Keratinocyte (primary cell): ENCODE results near the gene CYP2R1. TPM values are rescaled to one million over a fixed set of nuclear protein-coding genes. Genes with fewer than 3 reads are reported as not detected.

Experiments
- DNase-seq: peaks from one replicate; pipeline ENCODE4 v3.0.0-alpha.2; 2011; ENCODE audit warnings: low read depth, missing footprints, low spot score
- FAIRE-seq: peaks from 2 replicates; lab custom pipeline; 2011; peaks lifted over from hg19 to GRCh38; lab: Jason Lieb, UNC
- H2AFZ ChIP-seq: 2 replicates; pipeline ENCODE4 v1.6.0; 2012; ENCODE audit warnings: low read length, control low read depth, inconsistent platforms; ENCODE audit not compliant: control insufficient read depth
- H3K27ac ChIP-seq: 2 replicates; pipeline ENCODE4 v1.5.1; 2011; ENCODE audit warnings: low read length; ENCODE audit not compliant: control insufficient read depth, insufficient read depth
- H3K27me3 ChIP-seq: 3 replicates; pipeline ENCODE4 v1.6.0; 2011; ENCODE audit warnings: low read length; ENCODE audit not compliant: control insufficient read depth, insufficient read depth; ENCODE audit errors: extremely low read depth
- H3K36me3 ChIP-seq, 2 experiments: 2 replicates in 1 of 2; 3 replicates in 1 of 2; pipeline ENCODE4 v1.5.1; 2011; ENCODE audit warnings: low read length in 2 of 2, mild to moderate bottlenecking in 1 of 2; ENCODE audit not compliant: control insufficient read depth in 2 of 2, insufficient read depth in 2 of 2; ENCODE audit errors: extremely low read depth in 1 of 2
- H3K4me1 ChIP-seq: 3 replicates; pipeline ENCODE4 v1.5.1; 2011; ENCODE audit warnings: low read length; ENCODE audit not compliant: control insufficient read depth, insufficient read depth; ENCODE audit errors: extremely low read depth
- H3K4me2 ChIP-seq: 3 replicates; pipeline ENCODE4 v1.6.0; 2011; ENCODE audit warnings: low read depth, low read length; ENCODE audit not compliant: control insufficient read depth, insufficient read depth; ENCODE audit errors: extremely low read depth
- H3K4me3 ChIP-seq, 3 experiments: fragments of 200-600 bp in 1 of 3; sonication (generic) in 1 of 3; 2 replicates in 2 of 3; 3 replicates in 1 of 3; pipeline ENCODE4 v1.5.1; 2011 to 2016; ENCODE audit warnings: low read length in 3 of 3, mild to moderate bottlenecking in 3 of 3, control low read depth in 2 of 3, inconsistent platforms in 1 of 3, low read depth in 1 of 3, mixed read lengths in 1 of 3, mixed run types in 1 of 3, moderate library complexity in 1 of 3; ENCODE audit not compliant: control insufficient read depth in 2 of 3, insufficient read depth in 2 of 3; ENCODE audit errors: extremely low read depth in 1 of 3
- H3K79me2 ChIP-seq: 2 replicates; pipeline ENCODE4 v1.6.0; 2012; ENCODE audit warnings: low read length; ENCODE audit not compliant: control insufficient read depth, insufficient read depth
- H3K9ac ChIP-seq: 3 replicates; pipeline ENCODE4 v1.6.0; 2011; ENCODE audit warnings: low read length; ENCODE audit not compliant: control insufficient read depth, insufficient read depth; ENCODE audit errors: extremely low read depth
- H3K9me1 ChIP-seq: 3 replicates; pipeline ENCODE4 v1.6.0; 2011; ENCODE audit warnings: low read length; ENCODE audit not compliant: control insufficient read depth, insufficient read depth; ENCODE audit errors: extremely low read depth
- H3K9me3 ChIP-seq: 2 replicates; pipeline ENCODE4 v1.5.1; 2012; ENCODE audit warnings: low read depth, low read length; ENCODE audit not compliant: control insufficient read depth
- H4K20me1 ChIP-seq: 3 replicates; pipeline ENCODE4 v1.6.0; 2011; ENCODE audit warnings: low read length; ENCODE audit not compliant: control insufficient read depth, insufficient read depth; ENCODE audit errors: extremely low read depth
- EZH2 ChIP-seq: IDR thresholded peaks from one replicate; pipeline ENCODE4 v1.6.1; 2012; ENCODE audit warnings: inconsistent platforms, mild to moderate bottlenecking, low read length, moderate library complexity
- dilution Hi-C: fragments of 300-500 bp; cut with MboI; formaldehyde crosslinking; loops from one replicate; pipeline ENCODE4 v1.7.0; 2020; ENCODE audit warnings: low sequenced_read_pairs; ENCODE audit not compliant: extremely low pct_ligation_motif_present
- polyA plus RNA-seq, 5 experiments: library from polyadenylated mRNA; depleted of rRNA in 3 of 5; stranded (reverse) in 3 of 5; stranded (forward) in 1 of 5; unstranded in 1 of 5; fragments of >200 nt; gene quantifications; 1 replicate in 1 of 5; 2 replicates in 3 of 5; 3 replicates in 1 of 5; pipeline versions ENCODE4 v1.2.1 to v1.2.3, GENCODE V29; 2011 to 2012; ENCODE audit warnings: missing spikeins in 2 of 5, low read depth in 1 of 5, low replicate concordance in 1 of 5
- TF ChIP-seq, protein P1 (sequence below), 3 experiments: IDR thresholded peaks in 1 of 3; conservative IDR thresholded peaks in 1 of 3; optimal IDR thresholded peaks in 1 of 3; 2 replicates in 2 of 3; 3 replicates in 1 of 3; pipeline versions ENCODE3 to v1.5.1; 2011; ENCODE audit warnings: low read length in 3 of 3, mild to moderate bottlenecking in 3 of 3, moderate library complexity in 2 of 3, control low read depth in 1 of 3, inconsistent platforms in 1 of 3; ENCODE audit not compliant: insufficient read depth in 2 of 3; ENCODE audit errors: extremely low read depth in 1 of 3

The CYP2R1 gene
- polyA plus RNA-seq, 1 donor (not counting 4 experiments of a cell fraction or from before 2014, with no cell fraction given): 15.5 TPM

DNA sequence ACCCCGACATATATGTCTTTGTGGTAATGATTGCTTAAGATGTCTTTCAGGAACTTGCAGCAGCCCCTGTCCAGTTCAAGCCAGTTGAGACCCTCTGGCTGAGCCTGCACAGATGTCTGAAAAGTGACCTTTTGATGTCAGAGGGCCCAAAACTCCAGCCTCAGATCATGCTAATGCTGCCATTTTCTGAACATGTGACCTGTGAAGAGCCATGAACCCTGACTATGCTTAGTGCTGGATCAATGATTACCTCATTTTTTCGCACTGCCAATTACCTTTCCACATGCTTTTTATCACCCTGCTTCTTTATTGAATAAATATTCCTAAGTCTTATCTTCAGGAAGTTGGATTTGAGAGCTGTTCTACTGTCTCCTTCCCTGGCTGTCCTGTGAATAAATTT lies 6.9 kb upstream of the CYP2R1 start:
- DNase-seq (no peak), FAIRE-seq (no peak)
- Histone ChIP-seq H3K9me3 (no peaks in the 10 kb centered on the region), H3K27me3 (peaks cover 3% of the 10 kb centered on the region), H2AFZ (no peak overlapping the region), H4K20me1 (no peaks in the 10 kb centered on the region), H3K36me3 (no peaks in the 10 kb centered on the region), H3K4me3 (no peak overlapping the region), H3K4me2 (no peak overlapping the region), H3K27ac (no peak overlapping the region), H3K4me1 (peaks cover 3% of the 10 kb centered on the region), H3K9me1 (no peaks in the 10 kb centered on the region), H3K79me2 (no peaks in the 10 kb centered on the region), H3K9ac (no peak overlapping the region)
- no peak for TF ChIP-seq EZH2
- TF ChIP-seq, protein P1, sequence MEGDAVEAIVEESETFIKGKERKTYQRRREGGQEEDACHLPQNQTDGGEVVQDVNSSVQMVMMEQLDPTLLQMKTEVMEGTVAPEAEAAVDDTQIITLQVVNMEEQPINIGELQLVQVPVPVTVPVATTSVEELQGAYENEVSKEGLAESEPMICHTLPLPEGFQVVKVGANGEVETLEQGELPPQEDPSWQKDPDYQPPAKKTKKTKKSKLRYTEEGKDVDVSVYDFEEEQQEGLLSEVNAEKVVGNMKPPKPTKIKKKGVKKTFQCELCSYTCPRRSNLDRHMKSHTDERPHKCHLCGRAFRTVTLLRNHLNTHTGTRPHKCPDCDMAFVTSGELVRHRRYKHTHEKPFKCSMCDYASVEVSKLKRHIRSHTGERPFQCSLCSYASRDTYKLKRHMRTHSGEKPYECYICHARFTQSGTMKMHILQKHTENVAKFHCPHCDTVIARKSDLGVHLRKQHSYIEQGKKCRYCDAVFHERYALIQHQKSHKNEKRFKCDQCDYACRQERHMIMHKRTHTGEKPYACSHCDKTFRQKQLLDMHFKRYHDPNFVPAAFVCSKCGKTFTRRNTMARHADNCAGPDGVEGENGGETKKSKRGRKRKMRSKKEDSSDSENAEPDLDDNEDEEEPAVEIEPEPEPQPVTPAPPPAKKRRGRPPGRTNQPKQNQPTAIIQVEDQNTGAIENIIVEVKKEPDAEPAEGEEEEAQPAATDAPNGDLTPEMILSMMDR (optimal IDR thresholded peaks at IDR 0.05 in 1 of 3, IDR thresholded peaks at IDR 0.05 in 1 of 3, conservative IDR thresholded peaks at IDR 0.05 in 1 of 3; ENCODE audit: extremely low read depth in 1 of 3, insufficient read depth in 2 of 3, low read length in 3 of 3): no peak
- dilution Hi-C loops: no loop called here

DNA sequence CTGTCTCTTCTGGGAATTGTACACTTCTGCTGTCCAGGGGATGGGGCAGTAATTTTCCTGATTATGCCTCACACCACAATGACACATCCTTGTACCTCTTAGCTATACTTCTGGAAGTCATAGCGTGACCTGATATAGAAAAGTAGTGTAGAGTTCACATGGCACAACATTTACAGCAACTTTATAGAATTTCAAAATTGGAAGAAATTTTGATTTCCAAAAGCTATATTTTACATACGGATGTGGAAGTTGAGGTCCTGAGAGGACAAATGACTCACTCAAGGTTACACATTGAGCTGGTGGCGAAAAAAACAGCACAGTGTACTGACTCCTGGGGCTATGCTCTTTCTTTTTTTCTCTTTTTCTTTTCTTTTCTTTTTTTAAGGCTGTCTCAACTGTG lies 6.3 kb upstream of the CYP2R1 start:
- no peak overlapping the region for H3K27ac ChIP-seq
- no peak overlapping the region for H3K4me2 ChIP-seq
- TF ChIP-seq EZH2: no peak
- TF ChIP-seq, protein P1 (optimal IDR thresholded peaks at IDR 0.05 in 1 of 3, IDR thresholded peaks at IDR 0.05 in 1 of 3, conservative IDR thresholded peaks at IDR 0.05 in 1 of 3; ENCODE audit: extremely low read depth in 1 of 3, insufficient read depth in 2 of 3, low read length in 3 of 3): no peak
- peaks cover 3% of the 10 kb centered on the region for H3K4me1 ChIP-seq
- H3K27me3 ChIP-seq: peaks cover 3% of the 10 kb centered on the region
- H3K9me1 ChIP-seq: no peaks in the 10 kb centered on the region
- FAIRE-seq (no peak), DNase-seq (no peak)
- no peak overlapping the region for H3K9ac ChIP-seq
- H3K79me2 ChIP-seq: no peaks in the 10 kb centered on the region
- dilution Hi-C loops: no loop called here
- H3K36me3 ChIP-seq: no peaks in the 10 kb centered on the region
- H2AFZ ChIP-seq: no peak overlapping the region
- H3K9me3 ChIP-seq: no peaks in the 10 kb centered on the region
- no peaks in the 10 kb centered on the region for H4K20me1 ChIP-seq
- no peak overlapping the region for H3K4me3 ChIP-seq
